Posterior vena cava (tissue), 2 donors: ENCODE measurements around the gene HBQ1. TPM values are rescaled to one million over a fixed set of nuclear protein-coding genes. Genes with fewer than 3 reads are reported as not detected.
"Not testable (repeated sequence)": the region's sequence is repeated elsewhere in the genome, so short reads cannot be mapped to it uniquely, and the experiment has no call there.

Experiments used
- DNase-seq: peaks from one replicate; pipeline ENCODE4 v3.0.0-alpha.2; 2020; ENCODE audit warnings: low spot score
- intact Hi-C, 2 donors: fragments of 100-400 bp; cut with DNase I; formaldehyde crosslinking; loops; one replicate each; pipeline versions ENCODE4 v1.14.1 to v1.14.2; 2022 to 2023
- total RNA-seq, 2 donors: library from RNA; stranded (reverse); fragmentation: NEBNext Ultra II Directional; extraction: Animal tissue kit (Norgen Biotek cat#: 25700); gene quantifications; one replicate each; pipeline ENCODE4 v1.2.1, GENCODE V29; 2021
- donor health status: DM: yes; HTN: yes; CAD: no.
- donor health status: DM: yes; HTN: yes; CAD: no.

HBQ1 gene
- total RNA-seq, 2 donors from 2014 or later, result 0.48 TPM; not detected in 1

- peak; percentile 44 for DNase-seq
- intact Hi-C loops, result no loop called here
Observed at GRCh38 chr16:159136-159849, 21.0 kb upstream of the HBQ1 start.

- intact Hi-C loops, result not testable (repeated sequence)
Observed at GRCh38 chr16:160242-160641, 20.0 kb upstream of the HBQ1 start.

GRCh38 chr16:160691-161190, 19.5 kb upstream of the HBQ1 start:
- intact Hi-C loops, result no loop called here
- peak; percentile 62 for DNase-seq

More at GRCh38 chr16:160242-160641, 20.0 kb upstream of the HBQ1 start:
- peak; percentile 31 for DNase-seq

GRCh38 chr16:162271-162991, 17.8 kb upstream of the HBQ1 start:
- intact Hi-C loops, result no loop called here

GRCh38 chr16:163139-163538, 17.1 kb upstream of the HBQ1 start:
- DNase-seq, intact Hi-C loops: not testable (repeated sequence)

More at GRCh38 chr16:162271-162991, 17.8 kb upstream of the HBQ1 start:
- DNase-seq, result no peak

- intact Hi-C loops, DNase-seq: not testable (repeated sequence)
Observed at GRCh38 chr16:163696-164095, 16.6 kb upstream of the HBQ1 start.

- DNase-seq, intact Hi-C loops: not testable (repeated sequence)
Observed at GRCh38 chr16:164134-164823, 16.0 kb upstream of the HBQ1 start.

GRCh38 chr16:164827-165538, 15.3 kb upstream of the HBQ1 start:
- intact Hi-C loops, result no loop called here
- DNase-seq, result no peak

- DNase-seq, result no peak
- intact Hi-C loops, result no loop called here
Observed at GRCh38 chr16:165539-166374, 14.5 kb upstream of the HBQ1 start, which contains the start of gene HBM. Gene HBM (plus strand): TSS chr16:165978. CDS start chr16:165998, 20 bp downstream.

- no peak for DNase-seq
- intact Hi-C loops, result no loop called here
Observed at GRCh38 chr16:166375-167121, 13.7 kb upstream of the HBQ1 start.

GRCh38 chr16:167122-167690, 13.1 kb upstream of the HBQ1 start:
- intact Hi-C loops, result no loop called here
- DNase-seq, result no peak

GRCh38 chr16:168424-168823, 11.8 kb upstream of the HBQ1 start:
- intact Hi-C loops, result no loop called here
- DNase-seq, result no peak

- no peak for DNase-seq
- intact Hi-C loops, result no loop called here
Observed at GRCh38 chr16:169014-169413, 11.2 kb upstream of the HBQ1 start.

GRCh38 chr16:170088-170507, 10.2 kb upstream of the HBQ1 start:
- DNase-seq, intact Hi-C loops: not testable (repeated sequence)

GRCh38 chr16:170788-171187, 9.5 kb upstream of the HBQ1 start:
- DNase-seq, result no peak
- intact Hi-C loops, result no loop called here

- DNase-seq, intact Hi-C loops: not testable (repeated sequence)
Observed at GRCh38 chr16:172374-172941, 7.8 kb upstream of the HBQ1 start, which contains the start of gene HBA2. Gene HBA2 (plus strand): TSS chr16:172876. CDS start chr16:172913, 37 bp downstream.
